HL-60 (cell line): ENCODE data around the gene QSOX2.

Experiments
- POLR2AphosphoS5 ChIP-seq: IDR thresholded peaks from 2 replicates; pipeline ENCODE4 v1.6.1; 2012; ENCODE audit warnings: low read depth
- TF ChIP-seq, protein P1 (sequence below): IDR thresholded peaks from one replicate; pipeline ENCODE4 v1.5.1; 2011; ENCODE audit warnings: low read length, control low read depth, inconsistent platforms; ENCODE audit not compliant: insufficient read depth
- TF ChIP-seq, protein P2 (sequence below): IDR thresholded peaks from 2 replicates; pipeline ENCODE4 v1.6.1; 2012; ENCODE audit warnings: low read depth; ENCODE audit not compliant: insufficient replicate concordance

DNA sequence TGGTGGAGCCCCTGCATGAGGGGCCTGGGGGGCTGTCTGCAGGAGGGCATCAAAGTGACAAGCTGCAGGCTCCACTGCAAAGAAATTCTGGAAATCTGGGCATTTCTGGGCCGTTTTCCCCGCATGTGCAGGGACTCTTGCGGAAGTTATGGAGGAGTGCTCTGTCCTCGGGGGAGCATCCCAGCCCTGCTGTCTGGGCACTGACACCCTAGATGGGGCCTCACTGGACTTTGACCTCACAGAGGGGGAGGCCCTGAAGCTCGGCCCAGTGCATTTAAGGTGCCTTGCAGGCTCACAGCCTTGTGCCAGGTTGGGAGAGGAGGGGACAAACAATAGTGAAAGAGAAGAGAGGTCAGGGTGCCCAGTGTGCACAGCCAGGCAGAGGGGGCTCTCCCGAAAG lies 76.1 kb downstream of the QSOX2 start:
- TF ChIP-seq, protein P1, sequence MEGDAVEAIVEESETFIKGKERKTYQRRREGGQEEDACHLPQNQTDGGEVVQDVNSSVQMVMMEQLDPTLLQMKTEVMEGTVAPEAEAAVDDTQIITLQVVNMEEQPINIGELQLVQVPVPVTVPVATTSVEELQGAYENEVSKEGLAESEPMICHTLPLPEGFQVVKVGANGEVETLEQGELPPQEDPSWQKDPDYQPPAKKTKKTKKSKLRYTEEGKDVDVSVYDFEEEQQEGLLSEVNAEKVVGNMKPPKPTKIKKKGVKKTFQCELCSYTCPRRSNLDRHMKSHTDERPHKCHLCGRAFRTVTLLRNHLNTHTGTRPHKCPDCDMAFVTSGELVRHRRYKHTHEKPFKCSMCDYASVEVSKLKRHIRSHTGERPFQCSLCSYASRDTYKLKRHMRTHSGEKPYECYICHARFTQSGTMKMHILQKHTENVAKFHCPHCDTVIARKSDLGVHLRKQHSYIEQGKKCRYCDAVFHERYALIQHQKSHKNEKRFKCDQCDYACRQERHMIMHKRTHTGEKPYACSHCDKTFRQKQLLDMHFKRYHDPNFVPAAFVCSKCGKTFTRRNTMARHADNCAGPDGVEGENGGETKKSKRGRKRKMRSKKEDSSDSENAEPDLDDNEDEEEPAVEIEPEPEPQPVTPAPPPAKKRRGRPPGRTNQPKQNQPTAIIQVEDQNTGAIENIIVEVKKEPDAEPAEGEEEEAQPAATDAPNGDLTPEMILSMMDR, result no peak
- no peak for TF ChIP-seq POLR2AphosphoS5
- TF ChIP-seq, protein P2, sequence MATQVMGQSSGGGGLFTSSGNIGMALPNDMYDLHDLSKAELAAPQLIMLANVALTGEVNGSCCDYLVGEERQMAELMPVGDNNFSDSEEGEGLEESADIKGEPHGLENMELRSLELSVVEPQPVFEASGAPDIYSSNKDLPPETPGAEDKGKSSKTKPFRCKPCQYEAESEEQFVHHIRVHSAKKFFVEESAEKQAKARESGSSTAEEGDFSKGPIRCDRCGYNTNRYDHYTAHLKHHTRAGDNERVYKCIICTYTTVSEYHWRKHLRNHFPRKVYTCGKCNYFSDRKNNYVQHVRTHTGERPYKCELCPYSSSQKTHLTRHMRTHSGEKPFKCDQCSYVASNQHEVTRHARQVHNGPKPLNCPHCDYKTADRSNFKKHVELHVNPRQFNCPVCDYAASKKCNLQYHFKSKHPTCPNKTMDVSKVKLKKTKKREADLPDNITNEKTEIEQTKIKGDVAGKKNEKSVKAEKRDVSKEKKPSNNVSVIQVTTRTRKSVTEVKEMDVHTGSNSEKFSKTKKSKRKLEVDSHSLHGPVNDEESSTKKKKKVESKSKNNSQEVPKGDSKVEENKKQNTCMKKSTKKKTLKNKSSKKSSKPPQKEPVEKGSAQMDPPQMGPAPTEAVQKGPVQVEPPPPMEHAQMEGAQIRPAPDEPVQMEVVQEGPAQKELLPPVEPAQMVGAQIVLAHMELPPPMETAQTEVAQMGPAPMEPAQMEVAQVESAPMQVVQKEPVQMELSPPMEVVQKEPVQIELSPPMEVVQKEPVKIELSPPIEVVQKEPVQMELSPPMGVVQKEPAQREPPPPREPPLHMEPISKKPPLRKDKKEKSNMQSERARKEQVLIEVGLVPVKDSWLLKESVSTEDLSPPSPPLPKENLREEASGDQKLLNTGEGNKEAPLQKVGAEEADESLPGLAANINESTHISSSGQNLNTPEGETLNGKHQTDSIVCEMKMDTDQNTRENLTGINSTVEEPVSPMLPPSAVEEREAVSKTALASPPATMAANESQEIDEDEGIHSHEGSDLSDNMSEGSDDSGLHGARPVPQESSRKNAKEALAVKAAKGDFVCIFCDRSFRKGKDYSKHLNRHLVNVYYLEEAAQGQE, result no peak
